Liver (tissue), 9 donors: ENCODE results near the gene TAB2. TPM values are rescaled to one million over a fixed set of nuclear protein-coding genes. Genes with fewer than 3 reads are reported as not detected.

Experiments used
- DNase-seq: peaks from one replicate; pipeline ENCODE4 v3.0.0-alpha.2; 2017; ENCODE audit warnings: low spot score
- H3K27ac ChIP-seq, 2 donors: one replicate each; pipeline ENCODE4 v1.7.0; 2013; ENCODE audit warnings: inconsistent platforms in 2 of 2, low read length in 2 of 2, control low read depth in 1 of 2, low read depth in 1 of 2, mild to moderate bottlenecking in 1 of 2
- H3K27me3 ChIP-seq, 4 donors: one replicate each; pipeline versions ENCODE4 v1.6.1 to v1.7.0; 2013; ENCODE audit warnings: low read length in 3 of 4, inconsistent platforms in 1 of 4, mild to moderate bottlenecking in 1 of 4, moderate library complexity in 1 of 4; ENCODE audit not compliant: control insufficient read depth in 4 of 4, insufficient read depth in 4 of 4
- H3K36me3 ChIP-seq, 4 donors: one replicate each; pipeline versions ENCODE4 v1.6.1 to v1.7.0; 2013; ENCODE audit warnings: low read length in 3 of 4, mild to moderate bottlenecking in 3 of 4, low read depth in 1 of 4, moderate library complexity in 1 of 4; ENCODE audit not compliant: control insufficient read depth in 4 of 4, insufficient read depth in 3 of 4
- H3K4me1 ChIP-seq, 4 donors: one replicate each; pipeline versions ENCODE4 v1.6.1 to v1.7.0; 2013; ENCODE audit warnings: low read length in 3 of 4, mild to moderate bottlenecking in 3 of 4, moderate library complexity in 1 of 4; ENCODE audit not compliant: control insufficient read depth in 4 of 4, insufficient read depth in 4 of 4
- H3K4me3 ChIP-seq, 3 donors: one replicate each; pipeline versions ENCODE4 v1.6.1 to v1.7.0; 2013; ENCODE audit warnings: low read length in 3 of 3, control low read depth in 1 of 3, low read depth in 1 of 3, mild to moderate bottlenecking in 1 of 3
- H3K9ac ChIP-seq, 2 donors: one replicate each; pipeline ENCODE4 v1.7.0; 2013; ENCODE audit warnings: low read length in 2 of 2, mild to moderate bottlenecking in 2 of 2, moderate library complexity in 2 of 2, control low read depth in 1 of 2, low read depth in 1 of 2
- H3K9me3 ChIP-seq, 4 donors: one replicate each; pipeline versions ENCODE4 v1.6.1 to v1.7.0; 2013; ENCODE audit warnings: low read length in 3 of 4; ENCODE audit not compliant: control insufficient read depth in 4 of 4
- EGR1 ChIP-seq, 2 donors: IDR thresholded peaks; 2 replicates each; pipeline ENCODE4 v1.6.1; 2016 to 2018; ENCODE audit warnings: antibody characterized with exemption in 2 of 2, low read depth in 2 of 2
- FOXA1 ChIP-seq: IDR thresholded peaks from 2 replicates; pipeline ENCODE4 v1.6.1; 2016; ENCODE audit warnings: antibody characterized with exemption
- GABPA ChIP-seq, 2 donors: IDR thresholded peaks in 1 of 2; conservative IDR thresholded peaks in 1 of 2; 2 replicates each; pipeline ENCODE4 v1.6.1; 2016; ENCODE audit warnings: antibody characterized with exemption in 2 of 2, mild to moderate bottlenecking in 1 of 2, moderate library complexity in 1 of 2
- HNF4G ChIP-seq: IDR thresholded peaks from 2 replicates; pipeline ENCODE4 v1.6.1; 2016; ENCODE audit warnings: antibody characterized with exemption
- NR2F2 ChIP-seq: IDR thresholded peaks from 2 replicates; pipeline ENCODE4 v1.6.1; 2016; ENCODE audit warnings: antibody characterized with exemption
- RXRA ChIP-seq, 2 donors: IDR thresholded peaks; 2 replicates each; pipeline ENCODE4 v1.6.1; 2017 to 2018; ENCODE audit warnings: antibody characterized with exemption in 2 of 2, mild to moderate bottlenecking in 1 of 2
- SP1 ChIP-seq: IDR thresholded peaks from 2 replicates; pipeline ENCODE4 v1.6.1; 2018; ENCODE audit warnings: antibody characterized with exemption, mild to moderate bottlenecking
- YY1 ChIP-seq: IDR thresholded peaks from 2 replicates; pipeline ENCODE4 v1.6.1; 2016; ENCODE audit warnings: antibody characterized with exemption, mild to moderate bottlenecking
- ZBTB33 ChIP-seq: IDR thresholded peaks from 2 replicates; pipeline ENCODE4 v1.6.1; 2016; ENCODE audit warnings: antibody characterized with exemption
- WGBS: extraction: QIAGEN DNeasy Blood & Tissue Kit; methylation state at CpG from one replicate; pipeline ENCODE4 v1.1.7; 2013; 5-methylcytosine and 5-hydroxymethylcytosine counted together
- polyA plus RNA-seq, 2 donors: library from polyadenylated mRNA; stranded (reverse) in 1 of 2; unstranded in 1 of 2; fragments of 200-250 nt in 1 of 2; fragments of >200 nt in 1 of 2; fragmentation: Nextera tagmentation in 1 of 2; extraction: Ambion mirVana in 1 of 2; gene quantifications; one replicate each; pipeline versions ENCODE4 v1.2.1 to v1.2.3, GENCODE V29; 2013 to 2015
- total RNA-seq, 2 donors: library from RNA; depleted of rRNA; stranded (reverse); fragments of >200 nt; gene quantifications; one replicate each; pipeline ENCODE4 v1.2.3, GENCODE V29; 2014
- TF ChIP-seq, protein P1 (sequence below): IDR thresholded peaks from 2 replicates; pipeline ENCODE4 v1.6.1; 2016; ENCODE audit warnings: antibody characterized with exemption, mild to moderate bottlenecking
- TF ChIP-seq, protein P2 (sequence below): IDR thresholded peaks from 2 replicates; pipeline ENCODE4 v1.6.1; 2016; ENCODE audit warnings: antibody characterized with exemption
- TF ChIP-seq, protein P3 (sequence below): fragments of 150-350 bp; IDR thresholded peaks from 2 replicates; pipeline ENCODE4 v1.5.1; 2017; ENCODE audit warnings: improper control_type of control experiment, low read depth, low read length; ENCODE audit not compliant: missing input control
- donor health status: healthy.
- donor health status: healthy.
- donor health status: healthy.
- donor health status: healthy.
- donor health status: healthy.

The TAB2 gene
- total and polyA plus RNA-seq, 4 donors: 10.5 to 25.6 (median 18.0) TPM

DNA sequence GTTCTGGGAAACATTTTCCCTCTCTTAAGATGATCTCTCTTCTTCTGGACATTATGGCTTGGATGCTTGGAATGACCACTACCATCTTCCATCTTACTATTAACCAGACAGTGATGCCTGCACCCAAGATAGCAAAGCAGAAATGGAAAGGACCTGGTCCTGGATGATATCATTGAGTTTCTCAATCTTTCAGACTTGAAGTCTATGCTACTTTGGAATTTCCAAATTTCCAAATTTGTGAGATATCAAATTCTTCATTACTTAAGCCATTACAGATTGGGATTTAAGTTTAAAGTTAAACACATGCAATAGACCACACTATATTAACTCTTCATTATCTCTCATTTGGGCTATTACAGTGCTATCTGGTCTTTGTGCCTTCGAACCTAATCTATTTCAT, 3.7 kb upstream of the TAB2 start:
- TF ChIP-seq, protein P1, sequence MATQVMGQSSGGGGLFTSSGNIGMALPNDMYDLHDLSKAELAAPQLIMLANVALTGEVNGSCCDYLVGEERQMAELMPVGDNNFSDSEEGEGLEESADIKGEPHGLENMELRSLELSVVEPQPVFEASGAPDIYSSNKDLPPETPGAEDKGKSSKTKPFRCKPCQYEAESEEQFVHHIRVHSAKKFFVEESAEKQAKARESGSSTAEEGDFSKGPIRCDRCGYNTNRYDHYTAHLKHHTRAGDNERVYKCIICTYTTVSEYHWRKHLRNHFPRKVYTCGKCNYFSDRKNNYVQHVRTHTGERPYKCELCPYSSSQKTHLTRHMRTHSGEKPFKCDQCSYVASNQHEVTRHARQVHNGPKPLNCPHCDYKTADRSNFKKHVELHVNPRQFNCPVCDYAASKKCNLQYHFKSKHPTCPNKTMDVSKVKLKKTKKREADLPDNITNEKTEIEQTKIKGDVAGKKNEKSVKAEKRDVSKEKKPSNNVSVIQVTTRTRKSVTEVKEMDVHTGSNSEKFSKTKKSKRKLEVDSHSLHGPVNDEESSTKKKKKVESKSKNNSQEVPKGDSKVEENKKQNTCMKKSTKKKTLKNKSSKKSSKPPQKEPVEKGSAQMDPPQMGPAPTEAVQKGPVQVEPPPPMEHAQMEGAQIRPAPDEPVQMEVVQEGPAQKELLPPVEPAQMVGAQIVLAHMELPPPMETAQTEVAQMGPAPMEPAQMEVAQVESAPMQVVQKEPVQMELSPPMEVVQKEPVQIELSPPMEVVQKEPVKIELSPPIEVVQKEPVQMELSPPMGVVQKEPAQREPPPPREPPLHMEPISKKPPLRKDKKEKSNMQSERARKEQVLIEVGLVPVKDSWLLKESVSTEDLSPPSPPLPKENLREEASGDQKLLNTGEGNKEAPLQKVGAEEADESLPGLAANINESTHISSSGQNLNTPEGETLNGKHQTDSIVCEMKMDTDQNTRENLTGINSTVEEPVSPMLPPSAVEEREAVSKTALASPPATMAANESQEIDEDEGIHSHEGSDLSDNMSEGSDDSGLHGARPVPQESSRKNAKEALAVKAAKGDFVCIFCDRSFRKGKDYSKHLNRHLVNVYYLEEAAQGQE: no peak
- no peak overlapping the region for H3K4me3 ChIP-seq
- no peak for DNase-seq
- H3K4me1 ChIP-seq: peaks cover 0 to 11% (median 2%) of the 10 kb centered on the region in 4 donors
- no peak overlapping the region for H3K9ac ChIP-seq
- WGBS: 95% methylated on average over 1 of the region's 1 CpG
- H3K27me3 ChIP-seq: no peaks in the 10 kb centered on the region
- no peak overlapping the region for H3K27ac ChIP-seq
- H3K9me3 ChIP-seq: no peaks in the 10 kb centered on the region
- H3K36me3 ChIP-seq: no peaks in the 10 kb centered on the region

DNA sequence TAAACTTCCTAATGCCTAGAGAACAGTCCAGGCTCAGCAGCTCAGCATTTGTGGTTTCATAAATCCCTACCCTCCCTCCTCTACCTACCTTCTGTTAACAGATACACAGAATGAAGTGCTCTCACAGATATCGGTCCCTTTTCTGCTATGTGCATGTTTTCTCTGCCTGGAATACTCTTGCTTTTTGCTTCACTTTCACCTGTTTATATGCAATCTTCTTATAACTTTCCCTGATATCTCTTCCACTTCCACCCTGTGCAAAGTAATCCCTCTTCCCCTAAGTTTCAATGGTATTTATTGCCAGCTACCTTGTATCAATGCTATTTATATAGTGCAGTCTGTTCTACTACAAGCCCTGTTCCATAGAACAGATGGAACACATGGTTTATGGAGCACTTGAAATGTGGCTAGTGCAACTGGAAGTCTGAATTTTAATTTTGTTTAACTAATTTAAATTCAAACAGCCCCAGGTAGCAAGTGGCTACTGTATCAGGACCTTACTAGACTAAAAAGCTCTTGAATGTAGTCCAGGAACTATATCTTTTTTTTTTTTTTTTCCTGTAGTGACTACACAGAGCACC, 3.1 kb upstream of the TAB2 start:
- no peak for DNase-seq
- no peak overlapping the region for H3K4me3 ChIP-seq
- H3K27me3 ChIP-seq: no peaks in the 10 kb centered on the region
- H3K27ac ChIP-seq: no peak overlapping the region
- peaks cover 0 to 15% (median 2%) of the 10 kb centered on the region in 4 donors for H3K4me1 ChIP-seq
- no peak overlapping the region for H3K9ac ChIP-seq
- no peaks in the 10 kb centered on the region for H3K36me3 ChIP-seq
- TF ChIP-seq ZBTB33 (no peak), SP1 (no peak), YY1 (no peak), EGR1 (IDR thresholded peaks at IDR 0.05; ENCODE audit: low read depth in 2 of 2) (no peak), HNF4G (no peak), RXRA (IDR thresholded peaks at IDR 0.05) (no peak), NR2F2 (no peak), GABPA (IDR thresholded peaks at IDR 0.05 in 1 of 2, conservative IDR thresholded peaks at IDR 0.05 in 1 of 2) (no peak), FOXA1 (no peak)
- TF ChIP-seq, protein P1: no peak
- TF ChIP-seq, protein P2, sequence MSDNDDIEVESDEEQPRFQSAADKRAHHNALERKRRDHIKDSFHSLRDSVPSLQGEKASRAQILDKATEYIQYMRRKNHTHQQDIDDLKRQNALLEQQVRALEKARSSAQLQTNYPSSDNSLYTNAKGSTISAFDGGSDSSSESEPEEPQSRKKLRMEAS: no peak
- TF ChIP-seq, protein P3, sequence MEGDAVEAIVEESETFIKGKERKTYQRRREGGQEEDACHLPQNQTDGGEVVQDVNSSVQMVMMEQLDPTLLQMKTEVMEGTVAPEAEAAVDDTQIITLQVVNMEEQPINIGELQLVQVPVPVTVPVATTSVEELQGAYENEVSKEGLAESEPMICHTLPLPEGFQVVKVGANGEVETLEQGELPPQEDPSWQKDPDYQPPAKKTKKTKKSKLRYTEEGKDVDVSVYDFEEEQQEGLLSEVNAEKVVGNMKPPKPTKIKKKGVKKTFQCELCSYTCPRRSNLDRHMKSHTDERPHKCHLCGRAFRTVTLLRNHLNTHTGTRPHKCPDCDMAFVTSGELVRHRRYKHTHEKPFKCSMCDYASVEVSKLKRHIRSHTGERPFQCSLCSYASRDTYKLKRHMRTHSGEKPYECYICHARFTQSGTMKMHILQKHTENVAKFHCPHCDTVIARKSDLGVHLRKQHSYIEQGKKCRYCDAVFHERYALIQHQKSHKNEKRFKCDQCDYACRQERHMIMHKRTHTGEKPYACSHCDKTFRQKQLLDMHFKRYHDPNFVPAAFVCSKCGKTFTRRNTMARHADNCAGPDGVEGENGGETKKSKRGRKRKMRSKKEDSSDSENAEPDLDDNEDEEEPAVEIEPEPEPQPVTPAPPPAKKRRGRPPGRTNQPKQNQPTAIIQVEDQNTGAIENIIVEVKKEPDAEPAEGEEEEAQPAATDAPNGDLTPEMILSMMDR: no peak
- no peaks in the 10 kb centered on the region for H3K9me3 ChIP-seq
- WGBS: 93% methylated on average over 1 of the region's 1 CpG
